HCT116 (cell line): ENCODE results near the gene SLX9. TPM values are rescaled to one million over a fixed set of nuclear protein-coding genes. Genes with fewer than 3 reads are reported as not detected.

ENCODE experiments used
- ATAC-seq: fragments of 200-7000 bp; cut with Tn5 transposase; 2 replicates; pipeline ENCODE4 v1.9.1; 2020; ENCODE audit warnings: mild to moderate bottlenecking, moderate library complexity
- BruUV-seq: library from RNA; stranded (reverse); fragments of 400-500 nt; replicated peaks from 2 replicates; lab custom pipeline; 2021; lab: Mats Ljungman, UMichigan
- CTCF ChIA-PET: fragments of 300-600 bp; sonication (Branson Sonifier 250); formaldehyde crosslinking; loops from one replicate; lab custom pipeline; 2021; ENCODE audit warnings: antibody characterized with exemption; lab: Charles Lee
- POLR2A ChIA-PET: fragments of 300-600, 350-600 bp; sonication (Branson Sonifier 250); formaldehyde crosslinking; loops from one replicate; lab custom pipeline; 2021; ENCODE audit warnings: antibody characterized with exemption; lab: Charles Lee
- RAD21 ChIA-PET, 2 experiments: fragments of 300-600 bp; sonication (Branson Sonifier 250); formaldehyde crosslinking; loops; one replicate each; lab custom pipeline; 2023; ENCODE audit warnings: low total read pairs in 2 of 2; ENCODE audit not compliant: uncharacterized antibody in 2 of 2, unreplicated experiment in 2 of 2, low non-redundant PET in 1 of 2; lab: Charles Lee
- DNase-seq: peaks from one replicate; pipeline ENCODE4 v3.0.0-alpha.2; 2010; ENCODE audit warnings: low read depth, low spot score
- H2AFZ ChIP-seq: fragments of 200-600 bp; shearing (Covaris generic), sonication (generic); 2 replicates; pipeline ENCODE4 v1.6.1; 2017; ENCODE audit warnings: low read depth, mixed run types, mixed read lengths, antibody characterized with exemption, low read length; ENCODE audit not compliant: poor library complexity, severe bottlenecking
- H3K27ac ChIP-seq: 2 replicates; pipeline ENCODE4 v1.5.1; 2012; ENCODE audit warnings: low read depth, low read length
- H3K27me3 ChIP-seq: fragments of 200-600 bp; sonication (generic); 2 replicates; pipeline ENCODE4 v1.6.1; 2016; ENCODE audit warnings: mixed run types, low read length, mixed read lengths; ENCODE audit not compliant: insufficient read depth
- H3K36me3 ChIP-seq, 2 experiments: fragments of 200-500 bp in 1 of 2; fragments of 200-600 bp in 1 of 2; sonication (Bioruptor generic) in 1 of 2; sonication (generic) in 1 of 2; 2 replicates each; pipeline versions ENCODE4 v1.5.1 to v1.6.1; 2014 to 2016; ENCODE audit warnings: low read length in 2 of 2, inconsistent platforms in 1 of 2, mixed read lengths in 1 of 2, mixed run types in 1 of 2; ENCODE audit not compliant: insufficient read depth in 2 of 2, control insufficient read depth in 1 of 2
- H3K4me1 ChIP-seq, 2 experiments: fragments of 200-600 bp in 1 of 2; sonication (generic) in 1 of 2; 2 replicates each; pipeline versions ENCODE4 v1.5.1 to v1.6.1; 2012 to 2017; ENCODE audit warnings: low read length in 2 of 2, inconsistent platforms in 1 of 2, mild to moderate bottlenecking in 1 of 2, mixed read lengths in 1 of 2, mixed run types in 1 of 2, moderate library complexity in 1 of 2; ENCODE audit not compliant: insufficient read depth in 2 of 2, control insufficient read depth in 1 of 2
- H3K4me2 ChIP-seq: fragments of 200-600 bp; sonication (generic); 2 replicates; pipeline ENCODE4 v1.6.1; 2017; ENCODE audit warnings: mixed run types, low read length, mixed read lengths
- H3K4me3 ChIP-seq, 2 experiments: fragments of 200-600 bp in 1 of 2; sonication (generic) in 1 of 2; replicated peaks in 1 of 2; 2 replicates each; pipeline ENCODE4 v1.5.1; 2011 to 2016; ENCODE audit warnings: low read length in 2 of 2, control low read depth in 1 of 2, low read depth in 1 of 2, mild to moderate bottlenecking in 1 of 2, mixed read lengths in 1 of 2, mixed run types in 1 of 2
- H3K79me2 ChIP-seq: fragments of 200-600 bp; sonication (generic); 2 replicates; pipeline ENCODE4 v1.6.1; 2017; ENCODE audit warnings: mild to moderate bottlenecking, mixed run types, low read length, moderate library complexity, mixed read lengths; ENCODE audit not compliant: insufficient read depth
- H3K9ac ChIP-seq: fragments of 200-600 bp; sonication (generic); 2 replicates; pipeline ENCODE4 v1.6.1; 2016; ENCODE audit warnings: low read length, mixed read lengths
- H3K9me2 ChIP-seq: fragments of 200-600 bp; sonication (generic), shearing (Covaris generic); 2 replicates; pipeline ENCODE4 v1.6.1; 2017; ENCODE audit warnings: mixed run types, mild to moderate bottlenecking, moderate library complexity; ENCODE audit not compliant: insufficient read depth
- H3K9me3 ChIP-seq, 2 experiments: fragments of 200-500 bp in 1 of 2; fragments of 200-600 bp in 1 of 2; sonication (Bioruptor generic) in 1 of 2; sonication (generic) in 1 of 2; 2 replicates each; pipeline ENCODE4 v1.6.1; 2014 to 2017; ENCODE audit warnings: low read length in 2 of 2, mixed read lengths in 2 of 2, inconsistent platforms in 1 of 2, low read depth in 1 of 2, mild to moderate bottlenecking in 1 of 2, mixed run types in 1 of 2, moderate library complexity in 1 of 2; ENCODE audit not compliant: control insufficient read depth in 1 of 2, insufficient read depth in 1 of 2
- H4K20me1 ChIP-seq: fragments of 200-600 bp; sonication (generic), shearing (Covaris generic); 2 replicates; pipeline ENCODE4 v1.6.1; 2017; ENCODE audit warnings: mixed run types, mild to moderate bottlenecking, moderate library complexity; ENCODE audit not compliant: insufficient read depth
- FOSL1 ChIP-seq: IDR thresholded peaks from 2 replicates; pipeline ENCODE4 v1.6.1; 2012; ENCODE audit warnings: low read depth
- SP1 ChIP-seq: IDR thresholded peaks from 2 replicates; pipeline ENCODE4 v1.6.1; 2012; ENCODE audit warnings: low read depth
- ZFX ChIP-seq: fragments of 450-650 bp; IDR thresholded peaks from 2 replicates; pipeline ENCODE4 v1.6.1; 2017
- intact Hi-C: fragments of 100-400 bp; cut with micrococcal nuclease; formaldehyde crosslinking; loops from 2 replicates; pipeline ENCODE4 v1.10.0; 2022
- total RNA-seq: library from RNA; stranded (reverse); gene quantifications from one replicate; pipeline ENCODE4 v1.2.1, GENCODE V29; 2021; ENCODE audit not compliant: unreplicated experiment
- TF ChIP-seq, protein P1 (sequence below): IDR thresholded peaks from 2 replicates; pipeline ENCODE4 v1.6.1; 2011; ENCODE audit warnings: mild to moderate bottlenecking, low read length, moderate library complexity; ENCODE audit not compliant: insufficient replicate concordance; ENCODE audit errors: extremely low read depth

The SLX9 gene
- total RNA-seq, 1 experiment from 2014 or later, result 61.9 TPM

DNA sequence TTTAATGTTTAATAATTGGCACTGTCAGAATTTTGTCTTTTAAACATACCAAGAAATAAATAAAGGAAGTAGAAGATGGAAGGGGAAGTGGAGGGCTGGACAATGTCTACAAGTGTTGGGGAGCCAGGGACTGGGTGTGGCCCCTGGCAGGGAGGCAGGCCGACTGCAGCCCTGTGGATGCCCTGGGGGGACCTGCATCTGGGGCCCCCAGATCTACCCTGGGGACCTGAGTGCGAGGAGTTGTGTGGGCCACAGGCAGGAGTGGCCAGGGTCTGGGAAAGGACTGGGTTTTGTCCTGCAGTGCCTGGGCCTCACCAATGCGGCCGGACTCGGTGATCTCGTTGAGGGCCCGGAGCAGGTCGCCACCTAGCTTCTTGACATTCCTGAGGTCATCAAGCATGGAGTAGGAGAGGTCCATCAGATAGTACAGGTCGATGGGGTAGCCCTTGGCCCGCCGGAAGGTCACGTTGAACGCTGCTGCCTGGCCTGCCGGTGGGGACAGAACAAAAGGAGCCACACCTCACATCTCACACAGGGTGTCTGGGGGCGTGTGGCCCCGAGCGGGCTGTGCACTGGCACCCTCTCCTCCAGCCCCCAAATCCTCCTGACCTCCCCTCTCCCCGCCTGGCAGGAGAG, 36.7 kb upstream of the SLX9 start (continued):
- TF ChIP-seq, protein P1, sequence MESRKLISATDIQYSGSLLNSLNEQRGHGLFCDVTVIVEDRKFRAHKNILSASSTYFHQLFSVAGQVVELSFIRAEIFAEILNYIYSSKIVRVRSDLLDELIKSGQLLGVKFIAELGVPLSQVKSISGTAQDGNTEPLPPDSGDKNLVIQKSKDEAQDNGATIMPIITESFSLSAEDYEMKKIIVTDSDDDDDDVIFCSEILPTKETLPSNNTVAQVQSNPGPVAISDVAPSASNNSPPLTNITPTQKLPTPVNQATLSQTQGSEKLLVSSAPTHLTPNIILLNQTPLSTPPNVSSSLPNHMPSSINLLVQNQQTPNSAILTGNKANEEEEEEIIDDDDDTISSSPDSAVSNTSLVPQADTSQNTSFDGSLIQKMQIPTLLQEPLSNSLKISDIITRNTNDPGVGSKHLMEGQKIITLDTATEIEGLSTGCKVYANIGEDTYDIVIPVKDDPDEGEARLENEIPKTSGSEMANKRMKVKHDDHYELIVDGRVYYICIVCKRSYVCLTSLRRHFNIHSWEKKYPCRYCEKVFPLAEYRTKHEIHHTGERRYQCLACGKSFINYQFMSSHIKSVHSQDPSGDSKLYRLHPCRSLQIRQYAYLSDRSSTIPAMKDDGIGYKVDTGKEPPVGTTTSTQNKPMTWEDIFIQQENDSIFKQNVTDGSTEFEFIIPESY, result no peak

- Histone ChIP-seq H3K9me3 (peaks cover 0 to 4% of the 10 kb centered on the region in 2 experiments; a peak in 1 of 4 replicates), H3K4me2 (no peak overlapping the region), H3K79me2 (no peaks in the 10 kb centered on the region), H3K9me2 (no peaks in the 10 kb centered on the region), H3K4me1 (no peaks in the 10 kb centered on the region), H3K9ac (no peak overlapping the region), H2AFZ (no peak overlapping the region), H3K27ac (no peak overlapping the region), H3K4me3 (no peak overlapping the region), H3K36me3 (no peaks in the 10 kb centered on the region), H3K27me3 (peaks cover 11% of the 10 kb centered on the region; the same call in 1 of the 2 replicates), H4K20me1 (no peaks in the 10 kb centered on the region)
- ChIA-PET POLR2A (no interaction called here), CTCF (no interaction called here), RAD21 (no interaction called here)
- intact Hi-C loops, result no loop called here
- no TSS peak for BruUV-seq
- DNase-seq (no peak), ATAC-seq (no peak)
- no peak for TF ChIP-seq FOSL1
- TF ChIP-seq ZFX, result no peak
- TF ChIP-seq SP1, result no peak
These were observed 36.1 kb upstream of the SLX9 start for GRCh38 chr21:44903689-44904088.
